UCSD-AML1 (cell line): Measurements from ENCODE around the gene HFM1.

Source experiments
- DNase-seq: peaks from one replicate; lab custom pipeline; 2025; ENCODE audit not compliant: unreplicated experiment; lab: John Stamatoyannopoulos, UW

Gene HFM1

GRCh38 chr1:91273875-91274274 lies 130.8 kb downstream of the HFM1 start:
- no peak for DNase-seq

- no peak for DNase-seq
Measured at GRCh38 chr1:91261655-91262054, 143.0 kb downstream of the HFM1 start.

DNA sequence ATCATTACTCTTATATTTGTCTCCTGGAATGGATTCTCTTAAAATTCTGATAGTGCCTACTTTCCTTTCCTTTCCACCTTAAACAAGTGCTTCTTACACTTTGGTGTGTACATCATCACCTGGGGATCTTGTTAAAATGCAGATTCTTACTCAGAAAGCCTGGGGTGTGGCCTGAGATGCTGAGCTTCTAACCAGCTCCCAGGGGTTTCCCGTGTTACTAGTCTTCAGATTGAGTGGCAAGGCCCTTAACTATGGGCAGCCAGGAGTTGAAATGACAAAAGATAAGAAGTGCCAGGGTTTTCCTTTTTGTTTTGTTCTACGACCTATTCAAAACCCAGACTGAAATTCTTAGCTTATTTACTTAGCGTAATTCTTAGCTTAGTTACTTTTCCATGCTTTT lies 159.2 kb downstream of the HFM1 start:
- no peak for DNase-seq

DNA sequence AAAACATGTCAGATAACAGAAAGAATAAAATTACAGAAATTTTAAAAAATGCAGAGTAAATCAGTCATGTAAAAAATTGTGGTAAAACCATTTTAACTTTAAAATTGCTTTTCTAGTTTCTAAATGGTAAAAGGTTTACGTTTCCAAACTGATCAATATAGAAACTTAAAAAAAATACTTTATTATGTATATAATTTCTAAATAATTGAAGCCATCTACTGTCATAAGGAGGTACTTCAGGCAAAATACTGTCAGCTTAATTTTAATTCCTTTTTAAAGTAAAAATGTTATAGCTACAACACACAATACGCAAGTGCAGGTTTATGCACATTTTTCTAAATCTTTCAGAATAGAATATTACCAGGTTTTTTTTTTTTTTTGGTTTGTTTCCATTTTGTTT lies 159.9 kb downstream of the HFM1 start:
- DNase-seq: no peak

GRCh38 chr1:91243171-91243570 lies 161.5 kb downstream of the HFM1 start:
- no peak for DNase-seq

- no peak for DNase-seq
Measured at GRCh38 chr1:91234181-91234580, 170.5 kb downstream of the HFM1 start.

- DNase-seq: no peak
Measured at GRCh38 chr1:91226741-91227140, 177.9 kb downstream of the HFM1 start.

DNA sequence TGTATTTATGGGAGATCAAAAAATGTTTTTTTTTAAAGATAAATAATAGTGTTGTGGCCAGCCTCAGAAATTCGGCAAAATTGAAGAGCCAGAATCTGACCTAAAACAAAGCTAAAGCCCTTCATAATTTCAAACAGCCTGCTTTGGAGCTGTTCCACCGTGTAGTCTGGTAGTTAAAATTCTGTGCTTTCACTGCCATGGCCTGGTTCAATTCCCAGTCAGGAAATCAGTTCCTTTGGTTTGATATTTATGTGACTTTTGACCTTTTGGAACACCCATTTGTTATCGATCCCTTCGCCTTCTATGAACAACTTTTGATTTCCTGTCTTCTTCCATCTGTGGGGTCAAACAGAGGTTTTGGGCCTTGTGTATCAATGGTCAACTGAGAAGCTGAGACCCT lies 179.8 kb downstream of the HFM1 start:
- no peak for DNase-seq

DNA sequence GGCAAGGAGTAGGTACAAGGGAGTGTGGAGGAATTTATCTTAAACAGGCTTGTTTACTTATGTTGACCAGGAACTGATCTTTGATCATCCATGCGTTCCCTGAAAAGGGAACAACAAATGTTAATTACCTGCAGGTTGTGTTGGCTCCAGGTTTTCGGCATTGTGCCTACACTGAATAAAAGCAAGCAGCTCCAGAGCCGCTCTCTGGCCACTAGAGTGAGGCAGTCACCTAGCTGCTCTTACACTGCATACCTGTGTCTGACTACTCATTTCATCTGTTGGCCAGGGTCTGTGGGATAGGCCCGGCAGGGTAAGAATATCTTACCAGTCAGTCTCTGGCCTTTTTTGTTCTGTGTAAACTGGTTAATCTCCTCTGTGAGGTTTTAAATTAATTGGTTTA lies 183.6 kb downstream of the HFM1 start:
- DNase-seq: no peak

DNA sequence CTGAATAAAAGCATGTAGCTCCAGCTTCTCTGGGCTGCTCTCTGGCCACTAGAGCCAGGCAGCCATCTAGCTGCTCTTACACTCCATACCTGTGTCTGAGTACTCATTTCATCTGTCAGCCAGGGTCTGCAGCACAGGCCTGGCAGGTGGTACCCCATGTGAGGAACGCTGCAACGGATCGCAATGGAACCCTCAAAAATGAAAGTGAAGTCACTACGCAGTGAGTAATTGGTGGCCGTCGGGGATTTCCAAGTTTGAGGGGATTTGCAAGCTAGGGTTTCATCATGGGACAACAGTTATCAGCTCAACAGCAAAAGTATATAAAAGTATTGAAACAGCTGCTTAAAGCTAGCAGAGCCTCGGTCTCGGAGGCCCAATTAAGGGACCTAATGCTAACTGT lies 186.7 kb downstream of the HFM1 start:
- no peak for DNase-seq
